Activated T-helper 2 cell treated with anti-CD3 and anti-CD28 coated beads, Interferon-gamma antibody, Interleukin-2, Interleukin-4, amounts not matched to agents 10 μg/mL and 5 μg/mL and 100 μg/mL, durations not matched to agents 14 hours and 24 hours and 36 hours (primary cell): ENCODE measurements around the gene HCAR2. TPM values are rescaled to one million over a fixed set of nuclear protein-coding genes. Genes with fewer than 3 reads are reported as not detected.
"Not testable (repeated sequence)": the region's sequence is repeated elsewhere in the genome, so short reads cannot be mapped to it uniquely, and the experiment has no call there.

Experiments
- DNase-seq: peaks from one replicate; pipeline ENCODE4 v3.0.0; 2021; ENCODE audit warnings: low spot score
- H3K27ac Mint-ChIP-seq: one replicate; pipeline ENCODE4 v1.8.0; 2021; ENCODE audit warnings: mixed read lengths
- H3K27me3 Mint-ChIP-seq: one replicate; pipeline ENCODE4 v1.8.0; 2021; ENCODE audit warnings: low read depth, mixed read lengths
- H3K36me3 Mint-ChIP-seq: one replicate; pipeline ENCODE4 v1.8.0; 2021; ENCODE audit warnings: low read depth, mixed read lengths
- H3K4me1 Mint-ChIP-seq: one replicate; pipeline ENCODE4 v1.8.0; 2021; ENCODE audit warnings: low read depth, mixed read lengths
- H3K4me3 Mint-ChIP-seq: one replicate; pipeline ENCODE4 v1.8.0; 2021; ENCODE audit warnings: low read depth, mild to moderate bottlenecking, moderate library complexity, mixed read lengths
- H3K9me3 Mint-ChIP-seq: one replicate; pipeline ENCODE4 v1.8.0; 2021; ENCODE audit warnings: mixed read lengths
- intact Hi-C: fragments of 100-400 bp; cut with micrococcal nuclease; formaldehyde crosslinking; loops from one replicate; pipeline ENCODE4 v1.15.1; 2023
- total RNA-seq: library from RNA; stranded (reverse); gene quantifications from 2 replicates; pipeline ENCODE4 v1.2.3, GENCODE V29; 2022

HCAR2 gene
- total RNA-seq, 1 donor from 2014 or later: 0.16 TPM

GRCh38 chr12:122676015-122676414 is 27.1 kb downstream of the HCAR2 start:
- H3K36me3 Mint-ChIP-seq, H3K4me1 Mint-ChIP-seq, DNase-seq, intact Hi-C loops, H3K27ac Mint-ChIP-seq, H3K9me3 Mint-ChIP-seq, H3K4me3 Mint-ChIP-seq: not testable (repeated sequence)
- peaks cover 10% of the 10 kb centered on the region for H3K27me3 Mint-ChIP-seq

- no peak for DNase-seq
- H3K4me1 Mint-ChIP-seq: peaks cover 2% of the 10 kb centered on the region
- no peak overlapping the region for H3K4me3 Mint-ChIP-seq
- H3K9me3 Mint-ChIP-seq: no peaks in the 10 kb centered on the region
- intact Hi-C loops: no loop called here
- H3K36me3 Mint-ChIP-seq: no peaks in the 10 kb centered on the region
- no peak overlapping the region for H3K27ac Mint-ChIP-seq
- H3K27me3 Mint-ChIP-seq: peaks cover 10% of the 10 kb centered on the region
Observed at GRCh38 chr12:122672515-122672914, 30.6 kb downstream of the HCAR2 start.

- intact Hi-C loops: no loop called here
- no peak overlapping the region for H3K27ac Mint-ChIP-seq
- H3K4me3 Mint-ChIP-seq: no peak overlapping the region
- no peaks in the 10 kb centered on the region for H3K36me3 Mint-ChIP-seq
- H3K27me3 Mint-ChIP-seq: peaks cover 10% of the 10 kb centered on the region
- H3K9me3 Mint-ChIP-seq: no peaks in the 10 kb centered on the region
- DNase-seq: no peak
- peaks cover 2% of the 10 kb centered on the region for H3K4me1 Mint-ChIP-seq
Observed at GRCh38 chr12:122669397-122670070, 33.6 kb downstream of the HCAR2 start.

- H3K36me3 Mint-ChIP-seq: no peaks in the 10 kb centered on the region
- no peak overlapping the region for H3K4me3 Mint-ChIP-seq
- intact Hi-C loops: no loop called here
- H3K27ac Mint-ChIP-seq: no peak overlapping the region
- H3K9me3 Mint-ChIP-seq: no peaks in the 10 kb centered on the region
- DNase-seq: no peak
- H3K4me1 Mint-ChIP-seq: peaks cover 2% of the 10 kb centered on the region
- peaks cover 6% of the 10 kb centered on the region for H3K27me3 Mint-ChIP-seq
Observed at GRCh38 chr12:122668268-122668667, 34.9 kb downstream of the HCAR2 start.

- H3K27me3 Mint-ChIP-seq: no peaks in the 10 kb centered on the region
- H3K27ac Mint-ChIP-seq: no peak overlapping the region
- H3K4me3 Mint-ChIP-seq: no peak overlapping the region
- H3K36me3 Mint-ChIP-seq: no peaks in the 10 kb centered on the region
- DNase-seq: no peak
- intact Hi-C loops: no loop called here
- H3K9me3 Mint-ChIP-seq: no peaks in the 10 kb centered on the region
- no peaks in the 10 kb centered on the region for H3K4me1 Mint-ChIP-seq
Observed at GRCh38 chr12:122665759-122666158, 37.4 kb downstream of the HCAR2 start.

GRCh38 chr12:122665349-122665748 is 37.8 kb downstream of the HCAR2 start:
- intact Hi-C loops: no loop called here
- H3K4me3 Mint-ChIP-seq: no peak overlapping the region
- no peaks in the 10 kb centered on the region for H3K4me1 Mint-ChIP-seq
- no peaks in the 10 kb centered on the region for H3K9me3 Mint-ChIP-seq
- no peak overlapping the region for H3K27ac Mint-ChIP-seq
- no peaks in the 10 kb centered on the region for H3K36me3 Mint-ChIP-seq
- H3K27me3 Mint-ChIP-seq: no peaks in the 10 kb centered on the region
- DNase-seq: no peak

- Mint-ChIP-seq H3K27me3 (no peaks in the 10 kb centered on the region), H3K4me3 (no peak overlapping the region), H3K4me1 (no peaks in the 10 kb centered on the region), H3K27ac (no peak overlapping the region), H3K36me3 (no peaks in the 10 kb centered on the region), H3K9me3 (no peaks in the 10 kb centered on the region)
- DNase-seq: no peak
- intact Hi-C loops: no loop called here
Observed at GRCh38 chr12:122661938-122662337, 41.2 kb downstream of the HCAR2 start.

GRCh38 chr12:122661246-122661645 is 41.9 kb downstream of the HCAR2 start:
- Mint-ChIP-seq H3K36me3 (no peaks in the 10 kb centered on the region), H3K27ac (no peak overlapping the region), H3K4me3 (no peak overlapping the region), H3K4me1 (no peaks in the 10 kb centered on the region), H3K27me3 (no peaks in the 10 kb centered on the region), H3K9me3 (no peaks in the 10 kb centered on the region)
- intact Hi-C loops: no loop called here
- no peak for DNase-seq

- Mint-ChIP-seq H3K4me1 (no peaks in the 10 kb centered on the region), H3K27ac (no peak overlapping the region), H3K4me3 (no peak overlapping the region), H3K9me3 (no peaks in the 10 kb centered on the region), H3K27me3 (no peaks in the 10 kb centered on the region), H3K36me3 (no peaks in the 10 kb centered on the region)
- intact Hi-C loops: no loop called here
- DNase-seq: no peak
Observed at GRCh38 chr12:122659579-122659978, 43.6 kb downstream of the HCAR2 start.

GRCh38 chr12:122656298-122656697 is 46.9 kb downstream of the HCAR2 start:
- Mint-ChIP-seq H3K4me3 (no peak overlapping the region), H3K36me3 (no peaks in the 10 kb centered on the region)

GRCh38 chr12:122653291-122653690 is 49.9 kb downstream of the HCAR2 start:
- H3K4me1 Mint-ChIP-seq, H3K27ac Mint-ChIP-seq, H3K4me3 Mint-ChIP-seq, intact Hi-C loops, DNase-seq, H3K27me3 Mint-ChIP-seq, H3K36me3 Mint-ChIP-seq, H3K9me3 Mint-ChIP-seq: not testable (repeated sequence)

More at GRCh38 chr12:122656298-122656697, 46.9 kb downstream of the HCAR2 start:
- H3K9me3 Mint-ChIP-seq: no peaks in the 10 kb centered on the region
- intact Hi-C loops: no loop called here
- no peaks in the 10 kb centered on the region for H3K4me1 Mint-ChIP-seq
- no peaks in the 10 kb centered on the region for H3K27me3 Mint-ChIP-seq
- no peak for DNase-seq
- no peak overlapping the region for H3K27ac Mint-ChIP-seq

- DNase-seq: no peak
- Mint-ChIP-seq H3K4me3 (no peak overlapping the region), H3K36me3 (peaks cover 3% of the 10 kb centered on the region), H3K27ac (no peak overlapping the region), H3K4me1 (peaks cover 8% of the 10 kb centered on the region), H3K9me3 (no peaks in the 10 kb centered on the region), H3K27me3 (no peaks in the 10 kb centered on the region)
- intact Hi-C loops: no loop called here
Observed at GRCh38 chr12:122651520-122652224, 51.5 kb downstream of the HCAR2 start.
